ENCODE measurements around the gene RNF207. TPM values are rescaled to one million over a fixed set of nuclear protein-coding genes. Genes with fewer than 3 reads are reported as not detected.

RNF207 gene
- polyA plus RNA-seq, 1 of the 3 experiments (the other 2 are of a cell fraction): 25.4 TPM

- CTCF ChIA-PET: interaction anchor here (1.1 to 9.5 kb wide), 18 partner anchors 9 to 243 kb away, joined by 3 to 318 read pairs (median 31); partner anchors contain the start of genes ACOT7, ESPN, HES2 and ICMT
Measured at GRCh38 chr1:6248161-6248776, 42.4 kb downstream of the RNF207 start.

GRCh38 chr1:6248932-6249738, 43.2 kb downstream of the RNF207 start:
- Histone ChIP-seq H3K4me2 (no peak overlapping the region), H3F3A (replicated peaks; ENCODE audit: insufficient read depth) (no peaks in the 10 kb centered on the region), H3K27ac (ENCODE audit: low read depth in 2 of 2, low read length in 1 of 2) (no peak overlapping the region), H3K9me2 (no peaks in the 10 kb centered on the region), H3K9me3 (no peaks in the 10 kb centered on the region), H3K9ac (no peak overlapping the region), H3K27me3 (ENCODE audit: insufficient read depth) (no peaks in the 10 kb centered on the region), H2AFZ (ENCODE audit: low read depth) (no peak overlapping the region), H3K4me3 (ENCODE audit: low read depth in 2 of 2, low read length in 1 of 2) (no peak overlapping the region), H4K20me1 (ENCODE audit: insufficient read depth) (peaks cover 3% of the 10 kb centered on the region; the same call in 1 of the 2 replicates), H3K79me2 (ENCODE audit: insufficient read depth) (no peaks in the 10 kb centered on the region), H3K36me3 (replicated peaks in 1 of 2; ENCODE audit: control insufficient read depth in 1 of 2, insufficient read depth in 2 of 2, low read length in 1 of 2) (no peaks in the 10 kb centered on the region), H3K4me1 (ENCODE audit: control insufficient read depth in 1 of 2, insufficient read depth in 2 of 2, low read depth in 1 of 2, low read length in 1 of 2) (no peaks in the 10 kb centered on the region; a peak in 1 of 4 replicates)
- no peak for DNase-seq
- CTCF ChIA-PET: interaction anchor here (1.3 to 9.5 kb wide), 8 partner anchors 8 to 191 kb away, joined by 3 to 318 read pairs (median 91); partner anchors contain the start of genes ESPN, HES2 and ICMT
- WGBS (ENCODE audit: low lambda C conversion rate): 93% methylated on average over 63 of the region's 96 CpGs
- POLR2A ChIA-PET: no interaction called here
- TF ChIP-seq ELF1 (IDR thresholded peaks at IDR 0.05) (no peak), SIN3A (IDR thresholded peaks at IDR 0.05; ENCODE audit: borderline replicate concordance, low read depth, low read length) (no peak), POLR2AphosphoS5 (IDR thresholded peaks at IDR 0.05; ENCODE audit: low read depth, low read length) (no peak)

More at GRCh38 chr1:6248161-6248776, 42.4 kb downstream of the RNF207 start:
- Histone ChIP-seq H3K79me2 (ENCODE audit: insufficient read depth) (no peaks in the 10 kb centered on the region), H3K36me3 (replicated peaks in 1 of 2; ENCODE audit: control insufficient read depth in 1 of 2, insufficient read depth in 2 of 2, low read length in 1 of 2) (no peaks in the 10 kb centered on the region), H3K9me2 (no peaks in the 10 kb centered on the region), H3K4me3 (ENCODE audit: low read depth in 2 of 2, low read length in 1 of 2) (no peak overlapping the region), H4K20me1 (ENCODE audit: insufficient read depth) (peaks cover 3% of the 10 kb centered on the region; the same call in 1 of the 2 replicates), H3K27me3 (ENCODE audit: insufficient read depth) (no peaks in the 10 kb centered on the region), H2AFZ (ENCODE audit: low read depth) (no peak overlapping the region), H3K4me2 (no peak overlapping the region), H3F3A (replicated peaks; ENCODE audit: insufficient read depth) (no peaks in the 10 kb centered on the region), H3K9me3 (no peaks in the 10 kb centered on the region), H3K9ac (no peak overlapping the region), H3K27ac (ENCODE audit: low read depth in 2 of 2, low read length in 1 of 2) (no peak overlapping the region), H3K4me1 (ENCODE audit: control insufficient read depth in 1 of 2, insufficient read depth in 2 of 2, low read depth in 1 of 2, low read length in 1 of 2) (no peaks in the 10 kb centered on the region; a peak in 1 of 4 replicates)
- DNase-seq: no peak
- no peak for TF ChIP-seq USF2 (IDR thresholded peaks at IDR 0.05; ENCODE audit: borderline replicate concordance, low read depth, low read length)
- no peak for TF ChIP-seq SMC3 (IDR thresholded peaks at IDR 0.05; ENCODE audit: low read depth, low read length)
- no peak for TF ChIP-seq TCF12 (IDR thresholded peaks at IDR 0.05)
- TF ChIP-seq RCOR1 (IDR thresholded peaks at IDR 0.05; ENCODE audit: low read length): no peak
- POLR2A ChIA-PET: interaction anchor here (1.0 kb wide), 1 partner anchor 12 kb away, joined by 3 read pairs; the partner anchor contains the start of gene ICMT
- WGBS (ENCODE audit: low lambda C conversion rate): 81% methylated on average over 11 of the region's 14 CpGs

All from SK-N-SH (cell line).